ENCODE data around the gene ARL10. TPM values are rescaled to one million over a fixed set of nuclear protein-coding genes. Genes with fewer than 3 reads are reported as not detected.

ARL10 gene
- total RNA-seq, 1 experiment from 2014 or later = 1.1 TPM

DNA sequence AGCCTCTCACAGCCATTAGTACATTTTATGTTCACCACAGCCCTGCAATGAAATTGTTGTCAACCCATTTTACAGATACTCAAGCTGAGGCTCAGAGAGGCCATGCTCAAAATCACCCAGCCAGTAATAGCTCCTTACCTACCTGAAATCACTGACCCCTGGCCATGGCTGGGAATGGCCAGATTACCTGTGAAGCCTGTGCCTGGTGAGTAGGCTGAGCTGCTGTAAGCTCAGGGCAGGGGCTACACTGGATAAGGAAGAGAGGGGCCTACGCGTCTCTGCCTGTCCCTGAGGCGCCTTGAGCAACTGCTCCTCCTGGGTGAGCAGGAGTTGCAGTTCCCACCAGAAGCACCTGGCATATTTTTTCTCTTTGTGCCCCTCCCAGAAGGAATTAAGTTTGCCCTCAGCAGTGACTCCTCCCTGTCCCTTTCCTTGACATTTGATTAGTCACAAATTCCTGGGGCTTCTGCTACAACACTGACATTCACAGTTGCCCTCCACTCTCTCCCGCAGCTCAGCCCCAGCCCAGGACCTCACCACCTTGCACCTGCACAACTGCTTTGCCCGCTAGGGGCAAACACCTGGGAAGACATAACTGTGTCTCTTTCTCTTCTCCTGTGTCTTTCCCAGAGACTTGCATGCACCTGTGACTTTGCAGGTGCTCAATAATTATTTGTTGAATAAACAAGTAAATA, 45.3 kb downstream of the ARL10 start:
- H3K4me3 Mint-ChIP-seq (ENCODE audit: unreplicated experiment) = peak overlapping the region; percentile 83
- POLR2A ChIA-PET = interaction anchor here (0.6 to 11.3 kb wide), 9 partner anchors 10 to 1037 kb away, joined by 3 to 110 read pairs (median 4); partner anchors contain the start of genes FAF2, HIGD2A, KIAA1191 and NOP16
- H3K9me3 Mint-ChIP-seq (ENCODE audit: unreplicated experiment) = no peaks in the 10 kb centered on the region
- H3K4me1 Mint-ChIP-seq (ENCODE audit: insufficient read depth, unreplicated experiment) = peaks cover 58% of the 10 kb centered on the region
- BruUV-seq (replicated peaks) = no TSS peak
- peak; percentile 17 for TF ChIP-seq CTCF (IDR thresholded peaks at IDR 0.05; ENCODE audit: unreplicated experiment)
- H3K36me3 Mint-ChIP-seq (ENCODE audit: insufficient read depth, unreplicated experiment) = peaks cover 62% of the 10 kb centered on the region
- intact Hi-C loops (cut with micrococcal nuclease) = no loop called here
- peak overlapping the region; percentile 73 for H3K27ac Mint-ChIP-seq (ENCODE audit: low read depth, unreplicated experiment)
- H3K27me3 Mint-ChIP-seq (ENCODE audit: insufficient read depth, unreplicated experiment) = no peaks in the 10 kb centered on the region
- CTCF ChIA-PET = interaction anchor here (0.5 to 2.2 kb wide), 10 partner anchors 9 to 993 kb away, joined by 3 to 8 read pairs (median 4); partner anchors contain the start of gene FAF2
- DNase-seq (ENCODE audit: unreplicated experiment) = peak; percentile 45

DNA sequence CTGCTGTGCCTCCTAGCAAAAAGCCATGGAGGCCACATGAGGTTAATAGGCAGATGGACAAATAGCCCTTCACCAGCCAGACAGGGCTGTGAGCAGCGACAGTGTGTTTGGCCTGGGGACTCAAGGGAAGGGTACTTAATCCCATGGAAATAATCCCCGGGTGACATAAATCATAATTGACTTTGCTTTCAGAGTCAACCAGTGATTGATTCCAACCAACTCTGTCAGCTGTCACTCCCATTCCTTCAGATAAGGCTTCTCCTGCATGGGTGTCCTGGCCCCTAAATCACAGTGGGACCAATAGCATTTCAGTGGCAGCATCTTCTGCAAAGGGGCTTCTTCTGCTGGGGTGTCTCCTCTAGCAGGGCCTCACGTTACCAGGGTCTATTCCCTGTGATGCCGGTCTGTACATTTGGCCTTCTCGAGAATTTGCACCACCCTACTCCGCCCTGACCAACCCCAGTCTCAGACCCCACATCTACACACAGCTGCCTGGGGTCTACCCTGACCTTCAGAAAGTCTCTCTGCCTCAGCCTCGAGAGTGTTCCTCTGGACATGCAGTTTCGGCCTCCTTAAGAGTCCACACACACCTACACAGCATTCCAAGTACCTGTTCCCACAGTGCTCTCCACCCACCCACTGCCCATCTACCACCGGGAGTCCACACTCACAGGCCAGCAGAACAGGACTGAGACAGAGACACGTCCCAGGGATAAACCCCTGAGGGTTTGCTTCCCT, 47.4 kb downstream of the ARL10 start:
- no peak for DNase-seq (ENCODE audit: unreplicated experiment)
- ChIA-PET CTCF (interaction anchor here (0.6 to 6.3 kb wide), 13 partner anchors 11 to 685 kb away, joined by 3 to 83 read pairs (median 4); partner anchors contain the start of genes FAF2, RNF44 and TSPAN17), POLR2A (interaction anchor here (0.6 to 11.3 kb wide), 12 partner anchors 9 to 1409 kb away, joined by 3 to 110 read pairs (median 4); partner anchors contain the start of genes FAF2, HIGD2A, NOP16 and RNF44)
- H3K27ac Mint-ChIP-seq (ENCODE audit: low read depth, unreplicated experiment) = peak overlapping the region; percentile 73
- no TSS peak for BruUV-seq (replicated peaks)
- no peaks in the 10 kb centered on the region for H3K9me3 Mint-ChIP-seq (ENCODE audit: unreplicated experiment)
- peaks cover 41% of the 10 kb centered on the region for H3K36me3 Mint-ChIP-seq (ENCODE audit: insufficient read depth, unreplicated experiment)
- intact Hi-C loops (cut with micrococcal nuclease) = no loop called here
- peak overlapping the region; percentile 83 for H3K4me3 Mint-ChIP-seq (ENCODE audit: unreplicated experiment)
- no peak for TF ChIP-seq CTCF (IDR thresholded peaks at IDR 0.05; ENCODE audit: unreplicated experiment)
- H3K4me1 Mint-ChIP-seq (ENCODE audit: insufficient read depth, unreplicated experiment) = peaks cover 66% of the 10 kb centered on the region
- no peaks in the 10 kb centered on the region for H3K27me3 Mint-ChIP-seq (ENCODE audit: insufficient read depth, unreplicated experiment)

GRCh38 chr5:176413255-176413565, 47.9 kb downstream of the ARL10 start:
- H3K4me3 Mint-ChIP-seq (ENCODE audit: unreplicated experiment) = peak overlapping the region; percentile 83
- no peak for TF ChIP-seq CTCF (IDR thresholded peaks at IDR 0.05; ENCODE audit: unreplicated experiment)

More at GRCh38 chr5:176413255-176413565, 47.9 kb downstream of the ARL10 start:
- CTCF ChIA-PET = interaction anchor here (0.6 to 6.3 kb wide), 11 partner anchors 10 to 685 kb away, joined by 3 to 83 read pairs (median 4); partner anchors contain the start of genes FAF2, RNF44 and TSPAN17
- H3K9me3 Mint-ChIP-seq (ENCODE audit: unreplicated experiment) = no peaks in the 10 kb centered on the region
- no peaks in the 10 kb centered on the region for H3K27me3 Mint-ChIP-seq (ENCODE audit: insufficient read depth, unreplicated experiment)
- peak; percentile 72 for DNase-seq (ENCODE audit: unreplicated experiment)
- peaks cover 36% of the 10 kb centered on the region for H3K36me3 Mint-ChIP-seq (ENCODE audit: insufficient read depth, unreplicated experiment)
- no TSS peak for BruUV-seq (replicated peaks)
- peak overlapping the region; percentile 73 for H3K27ac Mint-ChIP-seq (ENCODE audit: low read depth, unreplicated experiment)
- H3K4me1 Mint-ChIP-seq (ENCODE audit: insufficient read depth, unreplicated experiment) = peaks cover 66% of the 10 kb centered on the region
- POLR2A ChIA-PET = interaction anchor here (0.6 to 11.3 kb wide), 11 partner anchors 9 to 1409 kb away, joined by 3 to 110 read pairs (median 5); partner anchors contain the start of genes FAF2, HIGD2A, NOP16 and RNF44
- intact Hi-C loops (cut with micrococcal nuclease) = no loop called here

All from MCF 10A (cell line).